Measurements from ENCODE around the gene LBX1.
A peak's percentile ranks its signal among the peaks of the same experiment; 100 is the strongest.

LBX1 gene

DNA sequence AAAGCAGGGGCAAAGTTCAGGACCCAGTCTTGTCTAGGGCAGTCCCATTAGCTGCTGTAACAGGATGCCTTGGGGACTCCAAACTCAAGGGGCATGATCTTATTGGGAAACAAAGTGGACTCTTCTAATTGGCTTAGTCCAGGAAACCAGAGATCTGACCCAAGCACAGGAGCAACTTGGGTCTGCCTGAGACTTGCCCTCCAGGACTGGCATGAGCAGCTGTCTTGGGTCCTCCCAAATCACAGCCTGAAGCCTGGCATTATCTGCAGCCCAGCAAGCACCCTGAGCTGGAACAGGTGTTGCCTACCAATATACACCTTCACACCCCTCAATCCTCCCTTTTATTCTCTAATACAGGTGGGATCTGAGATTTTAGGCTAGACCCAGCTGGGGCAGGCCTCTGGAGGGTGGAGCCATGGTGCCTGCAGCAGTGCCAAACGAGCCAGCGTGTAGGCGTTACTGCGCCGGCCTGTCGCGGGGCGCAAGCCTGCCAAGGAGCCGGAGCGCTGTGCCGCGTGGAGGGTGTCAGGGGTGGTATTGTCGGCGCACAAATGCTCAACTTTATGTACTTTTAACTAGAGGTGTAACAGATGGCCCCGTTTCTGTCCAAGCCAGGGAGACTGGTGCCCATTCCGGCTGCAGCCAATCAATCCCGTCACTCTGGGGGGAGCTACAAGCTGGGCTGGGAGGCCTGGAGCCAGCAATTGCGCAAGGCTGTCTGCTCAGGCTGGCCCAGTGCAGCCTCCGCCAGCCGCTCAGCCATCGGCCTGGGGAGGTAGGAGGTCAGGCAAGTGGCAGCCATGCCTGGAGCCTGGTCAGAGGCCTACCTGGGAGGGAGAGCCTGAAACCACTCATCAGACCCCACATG is 12.8 kb upstream of the LBX1 start:
- DNase-seq: no peak

GRCh38 chr10:101238732-101239105 is 9.5 kb upstream of the LBX1 start:
- peak; percentile 71 for DNase-seq

GRCh38 chr10:101237982-101238731 is 8.9 kb upstream of the LBX1 start:
- no peak for DNase-seq

DNA sequence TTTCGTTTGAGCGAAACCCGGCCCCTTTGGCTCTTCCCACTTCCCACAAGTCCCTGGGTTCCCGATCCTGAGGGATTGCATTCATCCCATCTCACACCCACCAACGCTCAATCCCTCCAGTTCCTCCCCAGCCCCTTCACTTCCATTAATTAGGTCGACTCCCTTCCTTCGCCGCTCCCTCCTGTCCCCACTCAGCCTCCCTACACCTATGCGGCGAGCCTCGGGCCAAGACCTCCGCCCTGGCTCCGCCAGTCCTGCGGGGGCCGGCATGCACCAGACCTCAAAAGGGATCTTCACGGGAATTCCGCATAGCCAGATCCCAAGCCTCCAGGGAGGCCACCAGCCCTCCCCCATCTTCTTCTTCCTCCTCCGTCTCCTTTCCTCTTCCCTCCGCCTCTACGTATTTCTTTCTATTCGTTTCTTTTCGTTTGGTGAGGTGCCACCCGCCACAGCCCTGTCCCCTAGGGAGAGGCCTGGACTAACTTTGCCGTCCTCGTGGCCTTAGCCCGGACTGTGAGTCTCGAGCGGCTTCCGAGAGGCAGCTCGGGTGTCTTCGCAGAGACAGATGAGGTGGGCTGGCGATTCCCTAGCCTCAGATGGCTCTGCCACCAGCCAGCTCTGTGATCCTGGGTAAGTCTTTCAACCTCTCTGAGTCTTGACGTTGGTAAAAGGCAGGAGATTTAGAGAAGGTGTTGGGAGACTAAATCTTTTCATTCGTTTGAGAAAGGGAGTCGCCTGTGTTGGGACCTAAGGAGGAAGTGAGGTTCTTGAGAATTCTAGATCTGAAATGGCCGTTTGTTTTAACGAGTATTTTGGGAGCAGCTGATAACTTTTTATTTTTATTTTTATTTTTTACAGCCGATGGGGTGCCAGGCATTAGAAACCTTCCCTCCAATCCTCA is 8.1 kb upstream of the LBX1 start:
- no peak for DNase-seq

GRCh38 chr10:101236376-101237080 is 7.3 kb upstream of the LBX1 start:
- DNase-seq: no peak

- DNase-seq: no peak
Observed at GRCh38 chr10:101235766-101236165, 6.5 kb upstream of the LBX1 start.

DNA sequence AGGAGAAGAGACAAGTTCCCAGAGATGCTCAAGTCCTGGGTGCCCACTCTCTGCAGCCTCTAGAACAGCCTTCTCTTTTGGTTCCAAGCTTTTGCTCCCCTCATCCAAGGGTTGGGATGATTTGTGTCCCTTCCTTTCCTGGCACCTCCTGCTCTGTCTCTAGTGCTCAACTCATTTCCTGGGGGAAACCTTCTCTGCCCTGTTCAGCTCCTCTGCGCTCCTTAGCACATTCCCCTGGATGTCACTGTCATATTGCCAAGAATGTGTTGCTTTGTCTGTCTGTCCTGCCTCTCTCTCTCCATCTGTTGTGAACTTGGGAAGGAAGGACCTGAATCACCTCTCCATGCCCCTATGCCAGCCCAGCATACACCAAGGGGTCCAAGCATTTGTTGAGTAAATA is 5.1 kb upstream of the LBX1 start:
- no peak for DNase-seq

DNA sequence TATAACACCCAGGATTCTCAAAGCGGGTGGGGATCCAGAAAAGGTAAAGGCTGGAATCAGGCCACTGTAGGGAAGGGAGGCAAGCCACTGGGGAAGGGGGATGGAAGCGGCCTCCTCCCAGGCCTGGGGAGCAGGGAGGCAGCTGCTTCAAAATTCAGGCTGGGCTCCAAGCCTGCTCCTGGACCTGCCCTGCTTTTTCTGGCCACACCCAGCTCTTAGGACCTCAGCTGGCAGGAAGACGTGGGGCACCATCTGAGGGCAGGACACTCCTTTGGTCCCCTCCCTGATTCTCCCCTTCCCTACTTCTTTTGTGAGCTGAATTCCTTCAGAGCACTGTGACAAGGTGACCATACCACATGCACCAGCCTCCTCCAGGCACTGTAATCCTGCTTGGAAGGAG is 4.6 kb upstream of the LBX1 start:
- DNase-seq: no peak

- DNase-seq: no peak
Observed at GRCh38 chr10:101233443-101233842, 4.2 kb upstream of the LBX1 start.

DNA sequence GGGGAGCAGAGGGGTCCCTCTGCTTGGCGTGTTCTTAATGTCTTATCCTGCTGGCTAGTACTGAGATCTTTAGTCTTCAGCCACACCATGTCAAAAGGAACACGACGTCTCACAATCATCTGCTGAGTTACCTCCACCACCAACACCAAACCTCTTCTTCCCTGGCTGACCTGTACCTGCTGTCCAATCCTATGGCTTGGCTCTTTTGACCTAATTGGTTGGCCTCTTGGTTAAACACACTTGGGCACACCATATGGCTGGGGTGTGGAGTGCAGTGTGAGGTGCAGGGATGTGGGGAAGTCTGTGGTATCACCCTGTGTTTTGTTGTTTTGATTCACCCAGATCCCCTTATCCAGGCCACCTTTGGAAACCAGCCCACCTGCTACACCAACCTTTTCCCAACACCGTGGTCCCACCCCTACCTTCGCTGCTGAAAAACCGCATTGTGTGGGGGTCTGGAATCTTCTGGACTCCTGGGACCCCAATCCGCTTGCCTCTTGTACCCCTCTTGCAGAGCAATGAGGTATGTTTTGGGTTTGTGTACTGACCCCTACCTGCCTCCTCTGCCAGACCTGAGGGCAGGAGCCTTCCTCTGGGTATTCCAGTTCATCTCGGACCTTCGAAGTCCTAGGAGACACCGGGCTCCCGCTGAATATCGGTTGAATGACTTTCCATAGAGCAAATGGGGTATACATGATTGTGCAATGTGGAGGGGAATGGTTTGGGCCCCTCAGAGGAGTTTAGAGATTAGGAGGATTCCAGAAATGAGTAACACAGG is 2.8 kb upstream of the LBX1 start:
- no peak for DNase-seq

DNA sequence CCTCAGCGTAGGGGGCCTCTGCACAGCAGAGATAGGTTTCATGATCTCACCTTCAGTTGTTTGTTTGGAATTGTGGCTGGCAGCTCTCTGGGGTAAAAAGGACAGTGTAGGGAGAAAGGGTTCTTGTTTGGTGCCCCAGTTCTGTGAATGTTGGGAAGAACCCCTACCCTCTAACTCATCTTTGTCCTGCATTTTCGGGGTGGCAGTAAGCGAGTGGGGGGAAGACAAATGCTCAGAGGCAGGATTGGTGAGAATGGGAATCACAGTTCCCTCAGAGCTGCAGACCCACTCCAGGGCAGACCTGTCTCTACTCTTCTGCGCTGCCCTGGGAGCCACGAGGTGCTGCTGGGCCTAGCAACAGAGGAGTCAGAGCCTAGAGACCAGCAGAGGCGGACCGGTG is 1.8 kb upstream of the LBX1 start:
- no peak for DNase-seq

DNA sequence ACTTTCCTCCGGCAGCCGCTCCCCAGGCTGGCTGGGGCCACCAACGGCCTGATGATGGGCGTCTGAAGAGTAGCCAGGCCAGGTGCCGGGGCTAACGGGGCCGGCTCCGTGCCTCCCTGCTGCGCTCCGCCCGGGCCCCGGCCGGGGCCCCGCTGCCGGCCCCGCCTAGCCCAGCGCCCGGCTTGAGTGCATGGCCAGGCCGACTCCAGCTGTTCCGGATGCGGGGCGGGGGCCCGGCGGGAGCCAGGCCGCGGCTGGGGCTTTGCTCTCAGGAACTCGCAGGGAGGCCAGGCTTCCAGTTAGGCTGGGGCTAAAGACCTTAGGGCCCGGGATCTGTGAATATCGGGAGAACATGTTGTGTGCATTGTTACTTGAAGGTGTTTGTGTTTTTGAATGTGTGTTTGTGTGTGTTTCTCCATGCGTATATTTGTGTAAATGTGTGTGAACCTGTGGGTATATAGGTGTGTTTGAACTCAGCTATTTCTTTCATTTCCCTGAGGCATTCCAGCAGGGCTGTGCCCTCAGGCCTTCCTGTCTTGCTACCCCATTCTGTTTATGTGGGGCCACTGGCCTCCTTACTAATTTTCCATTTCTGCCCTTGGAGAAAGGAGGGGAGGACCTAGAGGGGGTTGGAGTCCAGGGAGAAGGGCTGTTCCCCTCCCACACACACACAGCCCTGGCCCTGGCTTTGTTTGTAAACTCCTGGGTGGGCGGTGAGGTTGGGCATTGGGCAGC is 1.1 kb upstream of the LBX1 start:
- DNase-seq: no peak

- no peak for DNase-seq
Observed at GRCh38 chr10:101228966-101229265, 347 bp downstream of the LBX1 start.

- no peak for DNase-seq
Observed at GRCh38 chr10:101228153-101228965, 904 bp downstream of the LBX1 start.

DNA sequence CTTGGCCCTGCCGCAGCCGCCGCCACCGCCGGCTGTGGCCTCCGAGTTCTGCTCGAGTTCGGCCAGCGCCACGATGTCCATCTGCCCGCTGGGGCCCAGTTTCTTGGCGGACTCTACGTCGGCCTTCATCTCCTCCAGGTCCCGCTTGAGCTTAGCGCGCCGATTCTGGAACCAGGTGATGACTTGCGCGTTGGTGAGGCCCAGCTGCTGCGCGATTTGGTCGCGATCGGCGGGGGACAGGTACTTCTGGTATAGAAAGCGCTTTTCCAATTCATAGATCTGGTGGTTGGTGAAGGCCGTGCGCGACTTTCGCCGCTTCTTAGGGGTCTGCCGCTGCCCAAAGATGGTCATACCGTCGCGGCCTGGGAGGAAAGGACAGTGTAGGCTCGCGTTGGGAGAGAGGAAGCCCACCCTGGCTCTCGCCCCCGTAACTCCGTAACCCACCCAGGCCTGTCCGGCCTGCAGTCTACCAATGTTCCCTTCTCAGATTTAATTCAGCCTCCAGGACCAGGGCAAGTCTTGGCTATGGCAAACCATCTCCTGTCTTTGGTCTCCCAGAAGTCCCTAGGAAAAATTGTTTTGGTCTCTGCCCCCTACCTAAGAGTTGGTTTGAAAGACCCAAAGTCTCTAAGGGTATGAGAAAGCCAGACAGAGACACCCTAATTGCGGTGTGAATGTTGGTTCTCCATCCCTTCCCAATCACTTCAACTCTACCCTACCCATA is 1.7 kb downstream of the LBX1 start:
- no peak for DNase-seq

- DNase-seq: peak; percentile 70
Observed at GRCh38 chr10:101226491-101227428, 2.5 kb downstream of the LBX1 start.

DNA sequence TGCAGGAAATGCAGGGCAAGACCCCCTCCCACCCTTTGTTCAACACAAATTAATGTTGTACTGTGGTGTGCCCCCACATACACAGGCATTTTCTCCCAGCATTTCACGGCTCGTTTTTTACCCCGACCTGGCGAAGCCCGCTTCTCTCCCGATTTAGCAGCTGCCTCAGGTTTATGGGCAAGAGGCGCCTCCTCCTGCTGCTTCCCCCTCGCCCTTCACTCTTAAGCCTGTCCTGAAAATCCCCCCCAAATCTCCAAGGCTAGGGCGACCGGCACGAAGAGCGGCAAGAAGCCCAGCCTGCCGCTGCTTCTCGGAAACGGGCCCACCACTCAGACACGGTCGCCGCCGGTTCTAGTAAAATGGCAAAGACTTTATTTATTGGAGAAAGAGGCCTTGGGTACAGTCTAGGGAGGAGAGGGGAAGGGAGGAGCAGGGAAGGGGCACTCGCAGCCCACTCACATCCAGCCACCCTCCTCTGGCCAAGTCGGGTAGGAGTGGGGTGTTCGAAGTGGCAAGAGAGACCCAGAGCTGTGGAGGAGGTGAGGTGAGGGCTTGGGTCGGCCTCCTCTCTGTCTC is 3.3 kb downstream of the LBX1 start:
- DNase-seq: no peak

Data from activated effector memory CD4-positive, alpha-beta T cell treated with anti-CD3 and anti-CD28 coated beads, Interleukin-2, amount 50 U/mL, for 16 hours (primary cell).